Uterus (tissue), 2 donors: ENCODE measurements around the gene MSX1.

Source experiments
- CTCF ChIP-seq, 4 experiments: fragments of 200-600 bp in 2 of 4; fragments of 450-650 bp in 2 of 4; sonication (generic) in 2 of 4; IDR thresholded peaks; one replicate each; pipeline ENCODE4 v1.5.1; 2016 to 2019; ENCODE audit warnings: antibody characterized with exemption in 4 of 4, mild to moderate bottlenecking in 2 of 4, moderate library complexity in 1 of 4
- POLR2A ChIP-seq, 2 donors: fragments of 450-650 bp; IDR thresholded peaks; one replicate each; pipeline ENCODE4 v1.6.1; 2016; ENCODE audit warnings: antibody characterized with exemption in 2 of 2, mild to moderate bottlenecking in 1 of 2, moderate library complexity in 1 of 2

- TF ChIP-seq CTCF (IDR thresholded peaks at IDR 0.05), result no peak
- TF ChIP-seq POLR2A (IDR thresholded peaks at IDR 0.05), result no peak
Measured at GRCh38 chr4:4887426-4887825, 28.0 kb downstream of the MSX1 start.
